ENCODE results near the gene ALDH3B2. TPM values are rescaled to one million over a fixed set of nuclear protein-coding genes. Genes with fewer than 3 reads are reported as not detected.
"Not testable (repeated sequence)": the region's sequence is repeated elsewhere in the genome, so short reads cannot be mapped to it uniquely, and the experiment has no call there.

Gene ALDH3B2
- total RNA-seq, 1 experiment from 2014 or later = not detected

GRCh38 chr11:67664696-67665540 is 9.5 kb downstream of the ALDH3B2 start:
- DNase-seq (ENCODE audit: low spot score) = no peak
- in situ Hi-C loops (cut with HindIII; ENCODE audit: low sequenced_read_pairs) = no loop called here

- DNase-seq (ENCODE audit: low spot score) = no peak
- in situ Hi-C loops (cut with HindIII; ENCODE audit: low sequenced_read_pairs) = no loop called here
These were observed 10.2 kb downstream of the ALDH3B2 start for GRCh38 chr11:67664213-67664585.

GRCh38 chr11:67663532-67664212 is 10.8 kb downstream of the ALDH3B2 start:
- in situ Hi-C loops (cut with HindIII; ENCODE audit: low sequenced_read_pairs) = no loop called here
- no peak for DNase-seq (ENCODE audit: low spot score)

GRCh38 chr11:67662835-67663531 is 11.4 kb downstream of the ALDH3B2 start:
- in situ Hi-C loops (cut with HindIII; ENCODE audit: low sequenced_read_pairs) = no loop called here
- no peak for DNase-seq (ENCODE audit: low spot score)

GRCh38 chr11:67662142-67662834 is 12.1 kb downstream of the ALDH3B2 start:
- in situ Hi-C loops (cut with HindIII; ENCODE audit: low sequenced_read_pairs) = no loop called here
- no peak for DNase-seq (ENCODE audit: low spot score)

GRCh38 chr11:67660752-67661151 is 13.7 kb downstream of the ALDH3B2 start:
- DNase-seq (ENCODE audit: low spot score); in situ Hi-C loops (cut with HindIII; ENCODE audit: low sequenced_read_pairs): not testable (repeated sequence)

- DNase-seq (ENCODE audit: low spot score); in situ Hi-C loops (cut with HindIII; ENCODE audit: low sequenced_read_pairs): not testable (repeated sequence)
These were observed 14.7 kb downstream of the ALDH3B2 start for GRCh38 chr11:67659651-67660165.

GRCh38 chr11:67657300-67657699 is 17.1 kb downstream of the ALDH3B2 start:
- in situ Hi-C loops (cut with HindIII; ENCODE audit: low sequenced_read_pairs) = no loop called here

GRCh38 chr11:67656278-67656922 is 18.0 kb downstream of the ALDH3B2 start:
- in situ Hi-C loops (cut with HindIII; ENCODE audit: low sequenced_read_pairs) = no loop called here
- no peak for DNase-seq (ENCODE audit: low spot score)

More at GRCh38 chr11:67657300-67657699, 17.1 kb downstream of the ALDH3B2 start:
- DNase-seq (ENCODE audit: low spot score) = no peak

GRCh38 chr11:67654225-67654624 is 20.2 kb downstream of the ALDH3B2 start:
- DNase-seq (ENCODE audit: low spot score) = no peak
- in situ Hi-C loops (cut with HindIII; ENCODE audit: low sequenced_read_pairs) = no loop called here

- no peak for DNase-seq (ENCODE audit: low spot score)
- in situ Hi-C loops (cut with HindIII; ENCODE audit: low sequenced_read_pairs) = no loop called here
These were observed 21.2 kb downstream of the ALDH3B2 start for GRCh38 chr11:67652965-67653845.

GRCh38 chr11:67651976-67652781 is 22.2 kb downstream of the ALDH3B2 start:
- in situ Hi-C loops (cut with HindIII; ENCODE audit: low sequenced_read_pairs) = no loop called here

GRCh38 chr11:67649634-67650510 is 24.6 kb downstream of the ALDH3B2 start:
- in situ Hi-C loops (cut with HindIII; ENCODE audit: low sequenced_read_pairs) = no loop called here
- no peak for DNase-seq (ENCODE audit: low spot score)

More at GRCh38 chr11:67651976-67652781, 22.2 kb downstream of the ALDH3B2 start:
- DNase-seq (ENCODE audit: low spot score) = no peak

GRCh38 chr11:67648796-67649613 is 25.4 kb downstream of the ALDH3B2 start:
- in situ Hi-C loops (cut with HindIII; ENCODE audit: low sequenced_read_pairs) = no loop called here
- DNase-seq (ENCODE audit: low spot score) = no peak

GRCh38 chr11:67648140-67648795 is 26.2 kb downstream of the ALDH3B2 start:
- no peak for DNase-seq (ENCODE audit: low spot score)
- in situ Hi-C loops (cut with HindIII; ENCODE audit: low sequenced_read_pairs) = no loop called here

All from G401 (cell line).